Measurements from ENCODE around the gene PDLIM1. TPM values are rescaled to one million over a fixed set of nuclear protein-coding genes. Genes with fewer than 3 reads are reported as not detected.

PDLIM1 gene
- total RNA-seq, 1 experiment from 2014 or later, result 98.1 TPM

- H3K9me3 Mint-ChIP-seq (ENCODE audit: unreplicated experiment), result no peaks in the 10 kb centered on the region
- H3K27me3 Mint-ChIP-seq (ENCODE audit: insufficient read depth, unreplicated experiment), result no peaks in the 10 kb centered on the region
- no peak overlapping the region for H3K4me3 Mint-ChIP-seq (ENCODE audit: unreplicated experiment)
- H3K4me1 Mint-ChIP-seq (ENCODE audit: insufficient read depth, unreplicated experiment), result peaks cover 11% of the 10 kb centered on the region
- no peak for DNase-seq (ENCODE audit: unreplicated experiment)
- POLR2A ChIA-PET, result no interaction called here
- peaks cover 56% of the 10 kb centered on the region for H3K36me3 Mint-ChIP-seq (ENCODE audit: insufficient read depth, unreplicated experiment)
- peak overlapping the region; percentile 12 for H3K27ac Mint-ChIP-seq (ENCODE audit: low read depth, unreplicated experiment)
- intact Hi-C loops (cut with micrococcal nuclease), result no loop called here
- CTCF ChIA-PET, result no interaction called here
- TF ChIP-seq CTCF (IDR thresholded peaks at IDR 0.05; ENCODE audit: unreplicated experiment), result no peak
- BruUV-seq (replicated peaks), result no TSS peak
Measured at GRCh38 chr10:95256268-95256667, 34.5 kb downstream of the PDLIM1 start.

GRCh38 chr10:95254629-95255028 is 36.2 kb downstream of the PDLIM1 start:
- Mint-ChIP-seq H3K4me1 (ENCODE audit: insufficient read depth, unreplicated experiment) (peaks cover 2% of the 10 kb centered on the region), H3K27ac (ENCODE audit: low read depth, unreplicated experiment) (no peak overlapping the region), H3K36me3 (ENCODE audit: insufficient read depth, unreplicated experiment) (peaks cover 49% of the 10 kb centered on the region), H3K4me3 (ENCODE audit: unreplicated experiment) (no peak overlapping the region), H3K9me3 (ENCODE audit: unreplicated experiment) (no peaks in the 10 kb centered on the region), H3K27me3 (ENCODE audit: insufficient read depth, unreplicated experiment) (no peaks in the 10 kb centered on the region)
- ChIA-PET CTCF (interaction anchor here (1.0 kb wide), 1 partner anchor 107 kb away, joined by 5 read pairs; no protein-coding TSS in a partner anchor), POLR2A (interaction anchor here (0.7 to 1.2 kb wide), 2 partner anchors 12 to 624 kb away, joined by 3 to 5 read pairs; no protein-coding TSS in a partner anchor)
- TF ChIP-seq CTCF (IDR thresholded peaks at IDR 0.05; ENCODE audit: unreplicated experiment), result no peak
- no TSS peak for BruUV-seq (replicated peaks)
- intact Hi-C loops (cut with micrococcal nuclease), result no loop called here
- DNase-seq (ENCODE audit: unreplicated experiment), result no peak

DNA sequence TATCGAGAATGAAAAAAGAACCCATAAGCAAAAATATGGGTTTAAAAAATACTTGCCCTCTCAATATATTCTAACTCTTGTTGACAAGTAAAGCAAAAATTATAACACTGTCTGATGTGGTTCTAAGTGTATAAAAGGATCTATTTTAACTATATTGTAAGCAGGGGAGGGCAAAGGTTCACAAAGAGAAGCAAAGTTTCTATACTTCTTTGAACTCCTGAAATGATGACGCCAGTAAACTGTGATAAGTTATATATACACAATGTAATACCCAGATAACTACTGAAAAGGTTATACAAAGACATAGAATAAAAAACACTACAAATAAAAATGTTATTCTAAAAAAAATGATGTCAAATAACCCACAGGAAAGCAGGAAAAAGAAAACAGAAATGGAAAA is 37.1 kb downstream of the PDLIM1 start:
- Mint-ChIP-seq H3K9me3 (ENCODE audit: unreplicated experiment) (no peaks in the 10 kb centered on the region), H3K27me3 (ENCODE audit: insufficient read depth, unreplicated experiment) (no peaks in the 10 kb centered on the region), H3K27ac (ENCODE audit: low read depth, unreplicated experiment) (no peak overlapping the region), H3K4me3 (ENCODE audit: unreplicated experiment) (no peak overlapping the region), H3K4me1 (ENCODE audit: insufficient read depth, unreplicated experiment) (peaks cover 10% of the 10 kb centered on the region), H3K36me3 (ENCODE audit: insufficient read depth, unreplicated experiment) (peaks cover 55% of the 10 kb centered on the region)
- intact Hi-C loops (cut with micrococcal nuclease), result no loop called here
- TF ChIP-seq CTCF (IDR thresholded peaks at IDR 0.05; ENCODE audit: unreplicated experiment), result no peak
- CTCF ChIA-PET, result interaction anchor here (1.0 to 1.2 kb wide), 3 partner anchors 8 to 110 kb away, joined by 5 to 6 read pairs (median 5); no protein-coding TSS in a partner anchor
- POLR2A ChIA-PET, result interaction anchor here (1.2 kb wide), 1 partner anchor 13 kb away, joined by 5 read pairs; no protein-coding TSS in a partner anchor
- no TSS peak for BruUV-seq (replicated peaks)
- DNase-seq (ENCODE audit: unreplicated experiment), result no peak

DNA sequence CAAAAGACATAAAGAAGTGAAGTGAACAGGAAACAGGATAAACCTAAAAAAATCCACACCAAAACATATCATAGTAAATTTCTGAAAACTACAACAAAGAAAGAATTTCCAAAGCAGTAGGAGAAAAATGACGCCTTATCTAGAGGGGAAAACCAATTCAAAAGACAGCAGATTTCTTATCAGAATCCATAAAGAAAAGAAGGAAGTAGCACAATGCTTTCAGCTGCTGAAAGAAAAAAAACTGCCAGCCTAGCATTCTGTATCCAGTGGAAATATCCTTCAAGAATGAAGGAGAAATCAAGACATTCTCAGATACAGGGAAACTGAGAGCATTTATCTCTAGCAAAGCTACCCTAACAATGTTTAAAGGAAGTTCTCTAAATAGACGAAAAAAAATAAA is 37.8 kb downstream of the PDLIM1 start:
- intact Hi-C loops (cut with micrococcal nuclease), result no loop called here
- Mint-ChIP-seq H3K27me3 (ENCODE audit: insufficient read depth, unreplicated experiment) (no peaks in the 10 kb centered on the region), H3K9me3 (ENCODE audit: unreplicated experiment) (no peaks in the 10 kb centered on the region), H3K4me3 (ENCODE audit: unreplicated experiment) (no peak overlapping the region), H3K4me1 (ENCODE audit: insufficient read depth, unreplicated experiment) (peaks cover 14% of the 10 kb centered on the region), H3K36me3 (ENCODE audit: insufficient read depth, unreplicated experiment) (peaks cover 55% of the 10 kb centered on the region), H3K27ac (ENCODE audit: low read depth, unreplicated experiment) (peak overlapping the region; percentile 37)
- no peak for TF ChIP-seq CTCF (IDR thresholded peaks at IDR 0.05; ENCODE audit: unreplicated experiment)
- CTCF ChIA-PET, result interaction anchor here (1.0 to 1.2 kb wide), 3 partner anchors 8 to 111 kb away, joined by 5 to 6 read pairs (median 5); no protein-coding TSS in a partner anchor
- POLR2A ChIA-PET, result no interaction called here
- DNase-seq (ENCODE audit: unreplicated experiment), result no peak
- no TSS peak for BruUV-seq (replicated peaks)

Data from MCF 10A (cell line).